HG03565 (cell line): Measurements from ENCODE around the gene SF3B1.
A peak's percentile ranks its signal among the peaks of the same experiment; 100 is the strongest.
"Not testable (repeated sequence)": the region's sequence is repeated elsewhere in the genome, so short reads cannot be mapped to it uniquely, and the experiment has no call there.

ENCODE experiments used
- ATAC-seq: cut with Tn5 transposase; IDR thresholded peaks from one replicate; pipeline ENCODE4 v1.9.1; 2021; ENCODE audit warnings: mild to moderate bottlenecking, moderate library complexity; ENCODE audit not compliant: unreplicated experiment

SF3B1 gene

GRCh38 chr2:197383825-197384224 lies 51.0 kb downstream of the SF3B1 start:
- ATAC-seq: no peak

GRCh38 chr2:197381641-197382040 lies 53.2 kb downstream of the SF3B1 start:
- ATAC-seq: no peak

GRCh38 chr2:197379918-197380309 lies 54.9 kb downstream of the SF3B1 start:
- ATAC-seq: not testable (repeated sequence)

- ATAC-seq: not testable (repeated sequence)
Measured at GRCh38 chr2:197379308-197379917, 55.4 kb downstream of the SF3B1 start.

- ATAC-seq: no peak
Measured at GRCh38 chr2:197378494-197379307, 56.1 kb downstream of the SF3B1 start.

- no peak for ATAC-seq
Measured at GRCh38 chr2:197378086-197378485, 56.7 kb downstream of the SF3B1 start.

GRCh38 chr2:197377670-197378069 lies 57.2 kb downstream of the SF3B1 start:
- ATAC-seq: no peak

GRCh38 chr2:197372592-197372991 lies 62.2 kb downstream of the SF3B1 start:
- ATAC-seq: no peak

- ATAC-seq: not testable (repeated sequence)
Measured at GRCh38 chr2:197370664-197371063, 64.2 kb downstream of the SF3B1 start.

GRCh38 chr2:197369933-197370320 lies 64.9 kb downstream of the SF3B1 start:
- no peak for ATAC-seq

GRCh38 chr2:197369228-197369932 lies 65.4 kb downstream of the SF3B1 start:
- ATAC-seq: no peak

- ATAC-seq: no peak
Measured at GRCh38 chr2:197368412-197368811, 66.4 kb downstream of the SF3B1 start.

- ATAC-seq: no peak
Measured at GRCh38 chr2:197363998-197364397, 70.8 kb downstream of the SF3B1 start.

GRCh38 chr2:197360744-197361156 lies 74.1 kb downstream of the SF3B1 start:
- ATAC-seq: peak; percentile 80

- no peak for ATAC-seq
Measured at GRCh38 chr2:197359859-197360258, 75.0 kb downstream of the SF3B1 start.

- ATAC-seq: no peak
Measured at GRCh38 chr2:197358931-197359330, 75.9 kb downstream of the SF3B1 start.

- ATAC-seq: no peak
Measured at GRCh38 chr2:197357986-197358385, 76.8 kb downstream of the SF3B1 start.

GRCh38 chr2:197356136-197356535 lies 78.7 kb downstream of the SF3B1 start:
- no peak for ATAC-seq

GRCh38 chr2:197354169-197354558 lies 80.7 kb downstream of the SF3B1 start:
- ATAC-seq: no peak

GRCh38 chr2:197353393-197354168 lies 81.2 kb downstream of the SF3B1 start:
- ATAC-seq: no peak

- ATAC-seq: no peak
Measured at GRCh38 chr2:197349699-197350098, 85.1 kb downstream of the SF3B1 start.
